AG09319 (cell line): ENCODE results near the gene DLGAP1.
A peak's percentile ranks its signal among the peaks of the same experiment; 100 is the strongest.

Experiments
- DNase-seq: peaks from one replicate; pipeline ENCODE4 v3.0.0-alpha.2; 2010; ENCODE audit warnings: low read depth; ENCODE audit errors: extremely low read depth
- CTCF ChIP-seq: IDR thresholded peaks from 2 replicates; pipeline ENCODE4 v1.5.1; 2011; ENCODE audit warnings: low read depth, mild to moderate bottlenecking, inconsistent platforms, low read length, moderate library complexity

DLGAP1 gene

DNA sequence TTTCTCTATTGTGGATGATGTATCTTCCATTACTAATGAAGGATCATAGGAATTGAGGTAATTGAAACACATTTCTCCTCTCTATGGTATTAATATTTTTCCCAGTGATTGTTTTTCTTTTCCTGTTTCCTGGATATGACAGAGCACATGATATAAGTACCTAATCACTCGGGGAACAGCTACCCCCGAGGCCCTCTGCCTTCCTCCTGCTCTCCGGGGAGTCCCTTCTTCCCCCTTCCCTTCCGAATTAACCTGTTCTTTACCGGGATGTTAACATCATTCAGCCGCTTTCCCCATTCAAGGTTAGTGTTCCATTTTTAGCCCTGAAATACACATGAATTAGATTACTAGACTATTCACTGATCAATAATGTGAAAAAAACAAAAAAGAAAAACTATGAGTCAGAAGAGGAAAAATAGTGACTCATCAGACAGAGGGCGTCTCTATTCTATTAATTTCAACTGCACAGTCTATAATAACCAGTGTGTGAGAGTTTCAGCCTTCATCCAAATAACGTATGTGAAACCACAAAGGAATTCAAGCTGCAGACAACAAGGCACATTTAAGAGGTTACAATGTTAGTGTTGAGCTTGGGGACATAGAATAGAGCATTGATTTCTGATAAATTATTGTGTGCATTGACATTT is 450.8 kb downstream of the DLGAP1 start:
- DNase-seq = no peak
- TF ChIP-seq CTCF = no peak

GRCh38 chr18:3998698-3999333 is 456.3 kb downstream of the DLGAP1 start:
- no peak for DNase-seq
- TF ChIP-seq CTCF = peak; percentile 79

GRCh38 chr18:3995476-3996102 is 459.5 kb downstream of the DLGAP1 start:
- TF ChIP-seq CTCF = peak; percentile 91
- peak; percentile 38 for DNase-seq

DNA sequence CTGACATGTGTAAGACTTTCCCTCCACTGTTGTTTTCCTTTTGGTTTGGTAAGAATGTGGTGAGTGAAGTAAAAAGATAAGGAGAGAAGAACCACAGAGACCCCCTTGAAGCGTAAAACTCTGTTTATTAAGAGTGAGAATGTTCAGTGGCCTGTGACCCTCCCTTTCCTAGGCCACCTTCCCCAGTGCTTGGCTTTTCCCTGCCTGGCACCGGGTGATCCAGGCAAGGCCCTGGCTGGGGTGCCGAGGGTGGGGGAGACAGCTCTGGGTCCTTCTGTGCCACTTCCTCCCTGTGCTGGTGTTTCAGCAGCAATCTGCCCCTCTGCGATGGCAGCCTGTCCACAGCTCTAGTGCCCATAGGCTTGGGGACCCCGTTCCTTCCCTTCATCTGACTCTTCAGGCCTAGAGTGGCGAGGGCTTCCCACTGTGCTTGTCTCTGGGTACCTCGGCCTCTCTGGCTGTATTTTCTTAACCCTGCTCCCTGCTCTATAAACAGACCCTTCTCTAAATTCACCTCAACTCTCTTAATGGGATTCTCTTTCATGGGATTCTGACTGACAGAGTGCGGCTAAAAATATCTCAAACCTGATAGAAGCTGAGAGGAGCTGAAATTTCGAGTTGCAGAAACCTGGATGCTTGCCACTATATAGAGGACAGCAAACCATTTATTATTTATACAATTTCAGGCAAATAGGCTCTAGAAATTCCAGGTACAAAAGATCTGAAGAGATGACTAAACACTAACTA is 461.0 kb downstream of the DLGAP1 start:
- TF ChIP-seq CTCF = no peak

DNA sequence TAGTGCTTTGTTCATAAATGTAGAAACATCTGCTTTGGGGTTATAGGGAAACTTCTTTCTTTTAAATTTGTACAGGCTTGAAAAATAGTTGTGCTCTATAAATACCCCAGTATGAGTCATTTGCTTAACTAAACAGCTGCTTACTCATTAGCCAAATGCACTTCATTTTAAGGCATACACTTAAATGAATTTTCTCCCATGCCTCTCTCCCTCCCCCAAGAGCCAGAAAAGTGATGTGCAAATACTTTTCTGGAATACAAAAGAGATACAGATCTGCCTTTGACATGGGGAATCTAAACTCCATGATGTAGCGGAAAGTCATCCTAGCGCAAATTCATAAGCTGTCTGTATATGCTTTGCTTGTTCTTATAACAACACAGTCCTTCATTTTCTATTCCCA is 469.4 kb downstream of the DLGAP1 start:
- DNase-seq = peak; percentile 25
- TF ChIP-seq CTCF = no peak; the same call in 1 of the 2 replicates

More for the DNA sequence above, 461.0 kb downstream of the DLGAP1 start:
- no peak for DNase-seq

- DNase-seq = no peak
- no peak for TF ChIP-seq CTCF
These were observed 470.1 kb downstream of the DLGAP1 start for GRCh38 chr18:3985020-3985419.
